WTC11 (cell line): Measurements from ENCODE around the gene ITIH5. TPM values are rescaled to one million over a fixed set of nuclear protein-coding genes. Genes with fewer than 3 reads are reported as not detected.

Source experiments
- ATAC-seq: fragments of 200-7000 bp; cut with Tn5 transposase; 2 replicates; pipeline ENCODE4 v1.10.0; 2021; ENCODE audit warnings: mild to moderate bottlenecking, moderate library complexity
- CTCF ChIA-PET: fragments of 300-600 bp; sonication (Branson Sonifier 250); formaldehyde crosslinking; loops from one replicate; lab custom pipeline; 2021; ENCODE audit warnings: antibody characterized with exemption; lab: Charles Lee
- POLR2A ChIA-PET: fragments of 350-600 bp; sonication (Branson Sonifier 250); formaldehyde crosslinking; loops from one replicate; lab custom pipeline; 2021; ENCODE audit warnings: antibody characterized with exemption; lab: Charles Lee
- DNase-seq: peaks from one replicate; pipeline ENCODE4 v3.0.0; 2021; ENCODE audit warnings: low spot score
- H3K27ac Mint-ChIP-seq: 2 replicates; pipeline ENCODE4 v1.8.0; 2021; ENCODE audit warnings: mixed read lengths
- H3K27me3 Mint-ChIP-seq: 2 replicates; pipeline ENCODE4 v1.8.0; 2021; ENCODE audit warnings: low read depth, mild to moderate bottlenecking, moderate library complexity, mixed read lengths
- H3K36me3 Mint-ChIP-seq: 2 replicates; pipeline ENCODE4 v1.8.0; 2021; ENCODE audit warnings: mixed read lengths
- H3K4me1 Mint-ChIP-seq: 2 replicates; pipeline ENCODE4 v1.8.0; 2022; ENCODE audit warnings: mixed read lengths
- H3K4me3 Mint-ChIP-seq: 2 replicates; pipeline ENCODE4 v1.8.0; 2021; ENCODE audit warnings: mild to moderate bottlenecking, moderate library complexity, mixed read lengths
- H3K9me3 Mint-ChIP-seq: 2 replicates; pipeline ENCODE4 v1.8.0; 2021; ENCODE audit warnings: mixed read lengths
- ARID4B ChIP-seq: sonication (generic); formaldehyde crosslinking; IDR thresholded peaks from 2 replicates; pipeline ENCODE4 v1.8.0; 2023; ENCODE audit warnings: missing genetic modification reagents, mild to moderate bottlenecking, borderline replicate concordance
- CDX4 ChIP-seq: fragments of 250-450 bp; sonication (Bioruptor Pico); IDR thresholded peaks from 2 replicates; pipeline ENCODE4 v1.9.0; 2021; ENCODE audit warnings: moderate library complexity, mild to moderate bottlenecking, inconsistent platforms, borderline replicate concordance
- CREM ChIP-seq: sonication (generic); formaldehyde crosslinking; IDR thresholded peaks from 2 replicates; pipeline ENCODE4 v1.8.1; 2022; ENCODE audit warnings: mild to moderate bottlenecking, missing genetic modification reagents, moderate library complexity
- E2F1 ChIP-seq: sonication (generic); formaldehyde crosslinking; IDR thresholded peaks from 2 replicates; pipeline ENCODE4 v1.8.0; 2022; ENCODE audit warnings: mild to moderate bottlenecking, missing genetic modification reagents
- FOXJ3 ChIP-seq: sonication (generic); formaldehyde crosslinking; IDR thresholded peaks from 2 replicates; pipeline ENCODE4 v1.9.0; 2021; ENCODE audit warnings: missing genetic modification reagents, mild to moderate bottlenecking, borderline replicate concordance
- HMGA2 ChIP-seq: fragments of 250-450 bp; sonication (Bioruptor Pico); IDR thresholded peaks from 2 replicates; pipeline ENCODE4 v1.4.0; 2021; ENCODE audit warnings: mild to moderate bottlenecking, moderate library complexity
- JAZF1 ChIP-seq: fragments of 250-450 bp; sonication (Bioruptor Pico); IDR thresholded peaks from 2 replicates; pipeline ENCODE4 v1.9.0; 2021; ENCODE audit warnings: moderate library complexity, mild to moderate bottlenecking, inconsistent platforms
- MXD4 ChIP-seq: fragments of 250-450 bp; sonication (Bioruptor Pico); IDR thresholded peaks from 2 replicates; pipeline ENCODE4 v1.8.0; 2021; ENCODE audit warnings: mild to moderate bottlenecking, moderate library complexity, borderline replicate concordance
- RELA ChIP-seq: sonication (generic); formaldehyde crosslinking; IDR thresholded peaks from 2 replicates; pipeline ENCODE4 v1.8.1; 2022; ENCODE audit warnings: missing genetic modification reagents, mild to moderate bottlenecking, borderline replicate concordance
- RORB ChIP-seq: fragments of 250-450 bp; sonication (Bioruptor Pico); IDR thresholded peaks from 2 replicates; pipeline ENCODE4 v1.9.0; 2021; ENCODE audit warnings: mild to moderate bottlenecking
- SMAD4 ChIP-seq: sonication (generic); formaldehyde crosslinking; IDR thresholded peaks from 2 replicates; pipeline ENCODE4 v1.8.0; 2022; ENCODE audit warnings: mild to moderate bottlenecking, missing genetic modification reagents
- TEAD1 ChIP-seq: sonication (generic); formaldehyde crosslinking; IDR thresholded peaks from 2 replicates; pipeline ENCODE4 v1.8.0; 2022; ENCODE audit warnings: mild to moderate bottlenecking, missing genetic modification reagents
- ZNF219 ChIP-seq: sonication (generic); formaldehyde crosslinking; IDR thresholded peaks from 2 replicates; pipeline ENCODE4 v1.8.0; 2023; ENCODE audit warnings: missing genetic modification reagents, mild to moderate bottlenecking, borderline replicate concordance
- ZNF263 ChIP-seq: sonication (generic); formaldehyde crosslinking; IDR thresholded peaks from 2 replicates; pipeline ENCODE4 v1.8.1; 2022; ENCODE audit warnings: low read depth, mild to moderate bottlenecking, moderate library complexity, missing genetic modification reagents
- ZNF281 ChIP-seq: sonication (generic); formaldehyde crosslinking; IDR thresholded peaks from 2 replicates; pipeline ENCODE4 v1.8.0; 2023; ENCODE audit warnings: mild to moderate bottlenecking, missing genetic modification reagents
- ZNF396 ChIP-seq: fragments of 250-450 bp; sonication (Bioruptor Pico); IDR thresholded peaks from 2 replicates; pipeline ENCODE4 v1.8.0; 2021; ENCODE audit warnings: mild to moderate bottlenecking, moderate library complexity, borderline replicate concordance
- ZNF512 ChIP-seq: sonication (generic); formaldehyde crosslinking; IDR thresholded peaks from 2 replicates; pipeline ENCODE4 v1.8.1; 2022; ENCODE audit warnings: missing genetic modification reagents, borderline replicate concordance
- ZNF532 ChIP-seq: fragments of 250-450 bp; sonication (Bioruptor Pico); IDR thresholded peaks from 2 replicates; pipeline ENCODE4 v1.9.0; 2021; ENCODE audit warnings: mild to moderate bottlenecking, borderline replicate concordance
- total RNA-seq: library from RNA; stranded (reverse); gene quantifications from 3 replicates; pipeline ENCODE4 v1.2.3, GENCODE V29; 2021

The ITIH5 gene
- total RNA-seq, 1 experiment from 2014 or later = 3.1 TPM

- no peaks in the 10 kb centered on the region for H3K9me3 Mint-ChIP-seq
- ChIA-PET POLR2A (no interaction called here), CTCF (interaction anchor here (3.0 kb wide), 1 partner anchor 159 kb away, joined by 57 read pairs; no protein-coding TSS in a partner anchor)
- ATAC-seq (no peak), DNase-seq (no peak)
- peaks cover 4% of the 10 kb centered on the region; the same call in 1 of the 2 replicates for H3K4me1 Mint-ChIP-seq
- no peaks in the 10 kb centered on the region; the same call in 1 of the 2 replicates for H3K27me3 Mint-ChIP-seq
- no peak overlapping the region for H3K4me3 Mint-ChIP-seq
- no peak overlapping the region for H3K27ac Mint-ChIP-seq
- TF ChIP-seq ARID4B (CRISPR knock-in tag) (no peak), ZNF281 (CRISPR knock-in tag) (no peak), ZNF532 (no peak), SMAD4 (no peak), ZNF396 (CRISPR knock-in tag) (no peak), RORB (CRISPR knock-in tag) (no peak), FOXJ3 (CRISPR knock-in tag) (no peak), E2F1 (CRISPR knock-in tag) (no peak), ZNF263 (CRISPR knock-in tag) (no peak), RELA (CRISPR knock-in tag) (no peak), MXD4 (no peak)
- H3K36me3 Mint-ChIP-seq = no peaks in the 10 kb centered on the region
Observed at GRCh38 chr10:7527468-7527867, 139.3 kb downstream of the ITIH5 start.

- no peak overlapping the region for H3K4me3 Mint-ChIP-seq
- no peak overlapping the region for H3K27ac Mint-ChIP-seq
- no peaks in the 10 kb centered on the region for H3K9me3 Mint-ChIP-seq
- no peaks in the 10 kb centered on the region for H3K36me3 Mint-ChIP-seq
- CTCF ChIA-PET = interaction anchor here (0.5 to 2.2 kb wide), 62 partner anchors 9 to 1786 kb away, joined by 3 to 96 read pairs (median 5); partner anchors contain the start of genes ATP5F1C, ITIH2, ITIH5 and KIN
- DNase-seq (peak; percentile 22), ATAC-seq (peak; percentile 49)
- POLR2A ChIA-PET = interaction anchor here (1.0 kb wide), 1 partner anchor 161 kb away, joined by 9 read pairs; no protein-coding TSS in a partner anchor
- peaks cover 4% of the 10 kb centered on the region; the same call in 1 of the 2 replicates for H3K4me1 Mint-ChIP-seq
- H3K27me3 Mint-ChIP-seq = no peaks in the 10 kb centered on the region; the same call in 1 of the 2 replicates
- TF ChIP-seq HMGA2 (CRISPR knock-in tag) = no peak
- TF ChIP-seq ZNF219 (CRISPR knock-in tag) = no peak
- TF ChIP-seq CREM (CRISPR knock-in tag) = no peak
- no peak for TF ChIP-seq ZNF512 (CRISPR knock-in tag)
- no peak for TF ChIP-seq JAZF1 (CRISPR knock-in tag)
- no peak for TF ChIP-seq ZNF396 (CRISPR knock-in tag)
- TF ChIP-seq CDX4 (CRISPR knock-in tag) = no peak
- TF ChIP-seq TEAD1 (CRISPR knock-in tag) = no peak
Observed at GRCh38 chr10:7526017-7526400, 140.8 kb downstream of the ITIH5 start.
